Caco-2 (cell line): Measurements from ENCODE around the gene ZNF230. TPM values are rescaled to one million over a fixed set of nuclear protein-coding genes. Genes with fewer than 3 reads are reported as not detected.

ENCODE experiments used
- BruUV-seq: library from RNA; stranded (reverse); fragments of 400-500 nt; replicated peaks from 2 replicates; lab custom pipeline; 2021; lab: Mats Ljungman, UMichigan
- CTCF ChIA-PET: fragments of 300-600 bp; sonication (Branson Sonifier 250); formaldehyde crosslinking; loops from one replicate; lab custom pipeline; 2022; ENCODE audit warnings: antibody characterized with exemption; lab: Charles Lee
- POLR2A ChIA-PET: fragments of 300-600 bp; sonication (Branson Sonifier 250); formaldehyde crosslinking; loops from one replicate; lab custom pipeline; 2022; ENCODE audit warnings: antibody characterized with exemption; lab: Charles Lee
- DNase-seq, 2 experiments: peaks; one replicate each; pipeline versions ENCODE4 v3.0.0 to v3.0.0-alpha.2; 2020 to 2022
- H3K27me3 ChIP-seq: replicated peaks from 2 replicates; pipeline ENCODE4 v1.6.0; 2011; ENCODE audit warnings: low read length; ENCODE audit not compliant: control insufficient read depth, insufficient read depth
- H3K36me3 ChIP-seq: 2 replicates; pipeline ENCODE4 v1.5.1; 2011; ENCODE audit warnings: low read length; ENCODE audit not compliant: control insufficient read depth, insufficient read depth
- H3K4me1 ChIP-seq: fragments of 250-450 bp; sonication (Bioruptor Pico); 2 replicates; pipeline ENCODE4 v1.5.1; 2020; ENCODE audit warnings: mild to moderate bottlenecking
- H3K4me3 ChIP-seq: 2 replicates; pipeline ENCODE4 v1.5.1; 2011; ENCODE audit warnings: low read depth, mild to moderate bottlenecking, control low read depth, low read length
- H3K9me3 ChIP-seq: fragments of 250-450 bp; sonication (Bioruptor Pico); 2 replicates; pipeline ENCODE4 v1.5.1; 2020; ENCODE audit warnings: mild to moderate bottlenecking, moderate library complexity
- H3K27ac Mint-ChIP-seq: one replicate; pipeline ENCODE4 v1.8.0; 2022; ENCODE audit warnings: mixed read lengths; ENCODE audit not compliant: unreplicated experiment
- H3K27me3 Mint-ChIP-seq: one replicate; pipeline ENCODE4 v1.8.0; 2022; ENCODE audit warnings: mixed read lengths; ENCODE audit not compliant: insufficient read depth, unreplicated experiment
- H3K36me3 Mint-ChIP-seq: one replicate; pipeline ENCODE4 v1.8.0; 2022; ENCODE audit warnings: mild to moderate bottlenecking, mixed read lengths; ENCODE audit not compliant: insufficient read depth, unreplicated experiment
- H3K4me1 Mint-ChIP-seq: one replicate; pipeline ENCODE4 v1.8.0; 2022; ENCODE audit warnings: low read depth, mixed read lengths; ENCODE audit not compliant: unreplicated experiment
- H3K4me3 Mint-ChIP-seq: one replicate; pipeline ENCODE4 v1.8.0; 2022; ENCODE audit warnings: mild to moderate bottlenecking, moderate library complexity, mixed read lengths; ENCODE audit not compliant: unreplicated experiment
- H3K9me3 Mint-ChIP-seq: one replicate; pipeline ENCODE4 v1.8.0; 2022; ENCODE audit warnings: mixed read lengths; ENCODE audit not compliant: unreplicated experiment
- intact Hi-C: fragments of 100-400 bp; cut with micrococcal nuclease; formaldehyde crosslinking; loops from one replicate; pipeline ENCODE4 v1.10.0; 2022; ENCODE audit not compliant: unreplicated experiment
- total RNA-seq: library from RNA; stranded (reverse); gene quantifications from 2 replicates; pipeline ENCODE4 v1.2.3, GENCODE V29; 2022
- TF ChIP-seq, protein P1 (sequence below), 2 experiments: fragments of 200-600 bp in 1 of 2; IDR thresholded peaks; 1 replicate in 1 of 2; 2 replicates in 1 of 2; pipeline versions ENCODE4 v1.5.1 to v1.8.0; 2011 to 2022; ENCODE audit warnings: antibody characterized with exemption in 1 of 2, control low read depth in 1 of 2, inconsistent platforms in 1 of 2, low read depth in 1 of 2, low read length in 1 of 2, mild to moderate bottlenecking in 1 of 2, moderate library complexity in 1 of 2; ENCODE audit not compliant: insufficient read depth in 1 of 2, severe bottlenecking in 1 of 2, unreplicated experiment in 1 of 2

The ZNF230 gene
- total RNA-seq, 1 experiment from 2014 or later, result 5.1 TPM

DNA sequence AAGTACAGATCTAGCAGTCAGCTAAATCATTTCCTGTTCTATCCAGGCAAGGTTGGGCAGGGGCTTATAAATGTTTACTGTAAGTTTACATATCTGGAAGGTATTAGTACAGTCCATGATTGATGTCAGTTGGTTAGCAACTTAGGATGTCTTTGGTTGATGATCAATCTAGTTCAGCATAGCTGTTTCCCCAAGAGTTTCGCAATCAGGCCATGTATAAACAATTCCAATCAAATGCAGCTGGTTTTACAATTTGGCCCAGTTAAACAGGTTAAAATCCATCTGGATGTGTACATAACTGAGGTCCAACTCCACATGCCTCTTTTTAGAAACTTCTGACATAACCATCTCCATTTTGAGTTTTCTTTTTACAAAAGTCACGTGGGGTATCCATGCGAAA is 44.9 kb upstream of the ZNF230 start:
- CTCF ChIA-PET, result interaction anchor here (0.7 kb wide), 1 partner anchor 137 kb away, joined by 7 read pairs; no protein-coding TSS in a partner anchor

DNA sequence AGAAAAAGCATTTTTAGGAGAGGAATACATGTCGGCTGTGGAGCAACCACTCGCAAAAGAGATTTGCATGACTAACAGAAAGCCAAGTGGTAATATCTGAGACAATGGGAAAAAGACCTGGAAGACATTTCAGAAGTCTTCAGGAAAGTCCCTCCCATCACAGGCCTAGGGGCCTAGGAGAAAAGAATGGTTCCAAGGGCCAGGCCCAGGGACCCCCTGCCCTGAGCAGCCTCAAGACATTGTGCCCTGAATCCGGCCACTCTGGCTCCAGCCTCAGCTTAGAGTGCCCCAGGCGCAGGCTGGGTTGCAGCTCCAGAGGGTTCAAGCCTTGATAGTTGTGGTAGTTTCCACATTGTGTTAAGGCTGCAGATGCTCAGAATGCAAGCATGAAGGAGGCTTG is 42.3 kb upstream of the ZNF230 start:
- peaks cover 50% of the 10 kb centered on the region for H3K9me3 Mint-ChIP-seq
- peaks cover 19% of the 10 kb centered on the region; the same call in 1 of the 2 replicates for H3K9me3 ChIP-seq

More for the DNA sequence above, 44.9 kb upstream of the ZNF230 start:
- peaks cover 4% of the 10 kb centered on the region; the same call in 1 of the 2 replicates for H3K4me1 ChIP-seq
- DNase-seq, result peak in 1 of 2 experiments; percentile 6
- BruUV-seq, result no TSS peak
- H3K27ac Mint-ChIP-seq, result no peak overlapping the region
- H3K27me3 ChIP-seq, result no peaks in the 10 kb centered on the region; the same call in 1 of the 2 replicates
- no peaks in the 10 kb centered on the region; the same call in 1 of the 2 replicates for H3K36me3 ChIP-seq
- H3K36me3 Mint-ChIP-seq, result no peaks in the 10 kb centered on the region
- no peak overlapping the region for H3K4me3 Mint-ChIP-seq
- no peak overlapping the region for H3K4me3 ChIP-seq
- intact Hi-C loops, result loop anchor here (10.0 kb wide), 1 partner anchor 97 kb away; the partner anchor contains the start of gene ZNF223
- POLR2A ChIA-PET, result interaction anchor here (0.5 kb wide), 1 partner anchor 21 kb away, joined by 3 read pairs; no protein-coding TSS in a partner anchor
- TF ChIP-seq, protein P1, sequence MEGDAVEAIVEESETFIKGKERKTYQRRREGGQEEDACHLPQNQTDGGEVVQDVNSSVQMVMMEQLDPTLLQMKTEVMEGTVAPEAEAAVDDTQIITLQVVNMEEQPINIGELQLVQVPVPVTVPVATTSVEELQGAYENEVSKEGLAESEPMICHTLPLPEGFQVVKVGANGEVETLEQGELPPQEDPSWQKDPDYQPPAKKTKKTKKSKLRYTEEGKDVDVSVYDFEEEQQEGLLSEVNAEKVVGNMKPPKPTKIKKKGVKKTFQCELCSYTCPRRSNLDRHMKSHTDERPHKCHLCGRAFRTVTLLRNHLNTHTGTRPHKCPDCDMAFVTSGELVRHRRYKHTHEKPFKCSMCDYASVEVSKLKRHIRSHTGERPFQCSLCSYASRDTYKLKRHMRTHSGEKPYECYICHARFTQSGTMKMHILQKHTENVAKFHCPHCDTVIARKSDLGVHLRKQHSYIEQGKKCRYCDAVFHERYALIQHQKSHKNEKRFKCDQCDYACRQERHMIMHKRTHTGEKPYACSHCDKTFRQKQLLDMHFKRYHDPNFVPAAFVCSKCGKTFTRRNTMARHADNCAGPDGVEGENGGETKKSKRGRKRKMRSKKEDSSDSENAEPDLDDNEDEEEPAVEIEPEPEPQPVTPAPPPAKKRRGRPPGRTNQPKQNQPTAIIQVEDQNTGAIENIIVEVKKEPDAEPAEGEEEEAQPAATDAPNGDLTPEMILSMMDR (IDR thresholded peaks at IDR 0.05; ENCODE audit: insufficient read depth in 1 of 2, low read depth in 1 of 2, low read length in 1 of 2, severe bottlenecking in 1 of 2, unreplicated experiment in 1 of 2), result no peak
- peaks cover 27% of the 10 kb centered on the region for H3K9me3 Mint-ChIP-seq
- H3K4me1 Mint-ChIP-seq, result no peaks in the 10 kb centered on the region
- no peaks in the 10 kb centered on the region for H3K27me3 Mint-ChIP-seq
- H3K9me3 ChIP-seq, result no peaks in the 10 kb centered on the region

DNA sequence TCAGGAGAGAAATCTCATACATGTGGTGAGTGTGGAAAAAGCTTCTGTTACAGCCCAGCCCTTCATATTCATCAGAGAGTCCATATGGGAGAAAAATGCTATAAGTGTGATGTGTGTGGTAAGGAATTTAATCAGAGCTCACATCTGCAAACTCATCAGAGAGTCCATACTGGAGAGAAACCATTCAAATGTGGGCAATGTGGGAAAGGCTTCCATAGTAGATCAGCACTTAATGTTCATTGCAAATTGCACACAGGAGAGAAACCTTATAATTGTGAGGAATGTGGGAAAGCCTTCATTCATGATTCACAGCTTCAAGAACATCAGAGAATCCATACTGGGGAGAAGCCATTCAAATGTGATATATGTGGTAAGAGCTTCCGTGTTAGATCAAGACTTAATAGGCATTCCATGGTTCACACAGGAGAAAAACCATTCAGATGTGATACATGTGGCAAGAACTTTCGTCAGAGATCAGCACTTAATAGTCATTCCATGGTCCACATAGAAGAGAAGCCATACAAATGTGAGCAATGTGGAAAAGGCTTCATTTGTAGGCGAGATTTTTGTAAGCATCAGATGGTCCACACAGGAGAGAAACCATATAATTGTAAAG is 36.6 kb upstream of the ZNF230 start:
- intact Hi-C loops, result no loop called here
- Mint-ChIP-seq H3K9me3 (peaks cover 65% of the 10 kb centered on the region), H3K36me3 (peaks cover 45% of the 10 kb centered on the region), H3K27me3 (no peaks in the 10 kb centered on the region), H3K4me1 (no peaks in the 10 kb centered on the region), H3K4me3 (no peak overlapping the region), H3K27ac (no peak overlapping the region)
- no peak overlapping the region for H3K4me3 ChIP-seq
- H3K36me3 ChIP-seq, result peaks cover 6% of the 10 kb centered on the region
- ChIA-PET POLR2A (no interaction called here), CTCF (no interaction called here)
- no peaks in the 10 kb centered on the region; the same call in 1 of the 2 replicates for H3K27me3 ChIP-seq
- no TSS peak for BruUV-seq
- H3K4me1 ChIP-seq, result no peaks in the 10 kb centered on the region
- peaks cover 60% of the 10 kb centered on the region for H3K9me3 ChIP-seq
- TF ChIP-seq, protein P1 (IDR thresholded peaks at IDR 0.05; ENCODE audit: insufficient read depth in 1 of 2, low read depth in 1 of 2, low read length in 1 of 2, severe bottlenecking in 1 of 2, unreplicated experiment in 1 of 2), result no peak
- no peak for DNase-seq

More for the DNA sequence above, 42.3 kb upstream of the ZNF230 start:
- Histone ChIP-seq H3K36me3 (no peaks in the 10 kb centered on the region), H3K4me3 (no peak overlapping the region), H3K4me1 (peaks cover 4% of the 10 kb centered on the region; the same call in 1 of the 2 replicates), H3K27me3 (no peaks in the 10 kb centered on the region; the same call in 1 of the 2 replicates)
- Mint-ChIP-seq H3K36me3 (peaks cover 14% of the 10 kb centered on the region), H3K4me3 (no peak overlapping the region), H3K4me1 (no peaks in the 10 kb centered on the region), H3K27ac (no peak overlapping the region), H3K27me3 (no peaks in the 10 kb centered on the region)
- CTCF ChIA-PET, result no interaction called here
- TF ChIP-seq, protein P1 (IDR thresholded peaks at IDR 0.05; ENCODE audit: insufficient read depth in 1 of 2, low read depth in 1 of 2, low read length in 1 of 2, severe bottlenecking in 1 of 2, unreplicated experiment in 1 of 2), result no peak
- no TSS peak for BruUV-seq
- POLR2A ChIA-PET, result no interaction called here
- no peak for DNase-seq
- intact Hi-C loops, result no loop called here
